Measurements from ENCODE around the gene SAMD4A.

Gene SAMD4A

DNA sequence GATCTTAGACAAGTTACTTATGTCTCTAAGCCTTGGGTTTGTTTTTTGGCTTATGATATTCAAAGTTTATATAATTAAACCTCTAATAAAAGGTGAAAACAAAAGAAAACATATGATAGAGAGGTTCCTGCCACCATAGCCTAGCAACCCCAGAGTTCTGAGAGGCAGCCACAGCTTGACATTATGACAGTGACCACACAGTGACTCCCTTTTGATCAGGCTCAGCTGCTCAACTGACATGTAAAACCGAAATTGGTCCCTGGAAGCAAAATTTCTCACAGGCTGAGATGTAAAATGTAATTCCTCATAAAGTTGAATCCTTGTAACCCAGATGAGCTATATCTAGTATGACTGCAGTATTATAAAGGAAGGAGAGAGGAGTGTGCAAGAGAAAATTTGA, 227.2 kb downstream of the SAMD4A start:
- TF ChIP-seq EP300 (IDR thresholded peaks at IDR 0.05; ENCODE audit: borderline replicate concordance) (no peak), FOXM1 (IDR thresholded peaks at IDR 0.05; ENCODE audit: borderline replicate concordance, low read depth) (no peak), TEAD4 (IDR thresholded peaks at IDR 0.05) (no peak), CREB1 (IDR thresholded peaks at IDR 0.05; ENCODE audit: low read depth) (no peak), RAD21 (IDR thresholded peaks at IDR 0.05; ENCODE audit: low read depth) (no peak), NFIC (IDR thresholded peaks at IDR 0.05) (no peak), TCF12 (IDR thresholded peaks at IDR 0.05; ENCODE audit: low read depth) (no peak), EGR1 (IDR thresholded peaks at IDR 0.05) (no peak)
- TF ChIP-seq, protein P1, sequence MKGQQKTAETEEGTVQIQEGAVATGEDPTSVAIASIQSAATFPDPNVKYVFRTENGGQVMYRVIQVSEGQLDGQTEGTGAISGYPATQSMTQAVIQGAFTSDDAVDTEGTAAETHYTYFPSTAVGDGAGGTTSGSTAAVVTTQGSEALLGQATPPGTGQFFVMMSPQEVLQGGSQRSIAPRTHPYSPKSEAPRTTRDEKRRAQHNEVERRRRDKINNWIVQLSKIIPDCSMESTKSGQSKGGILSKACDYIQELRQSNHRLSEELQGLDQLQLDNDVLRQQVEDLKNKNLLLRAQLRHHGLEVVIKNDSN (IDR thresholded peaks at IDR 0.05), result no peak

DNA sequence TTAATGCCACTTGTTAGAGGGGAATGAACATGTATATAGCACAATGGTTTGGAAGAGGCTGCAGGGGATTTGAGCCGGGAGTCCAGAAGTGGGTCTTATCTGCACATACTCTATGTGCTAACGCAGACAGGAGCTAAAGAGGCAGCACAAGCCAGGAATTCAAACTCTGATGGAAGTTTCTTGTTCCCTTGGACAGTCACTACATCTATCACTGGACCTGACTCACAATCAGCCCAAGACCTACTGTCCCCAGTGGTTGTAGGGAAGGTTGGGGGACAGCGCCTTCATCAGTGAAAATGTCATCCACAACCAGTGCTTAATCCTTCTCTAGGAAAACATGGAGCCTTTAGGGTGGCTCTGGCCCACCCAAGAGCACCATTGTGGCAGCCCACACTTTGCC, 227.9 kb downstream of the SAMD4A start:
- TF ChIP-seq EGR1 (IDR thresholded peaks at IDR 0.05), result no peak
- TF ChIP-seq RAD21 (IDR thresholded peaks at IDR 0.05; ENCODE audit: low read depth), result no peak
- no peak for TF ChIP-seq TEAD4 (IDR thresholded peaks at IDR 0.05)
- no peak for TF ChIP-seq YY1 (IDR thresholded peaks at IDR 0.05; ENCODE audit: low read depth)
- TF ChIP-seq, protein P1 (IDR thresholded peaks at IDR 0.05), result no peak
- no peak for TF ChIP-seq ZBTB7A (IDR thresholded peaks at IDR 0.05; ENCODE audit: low read depth)
- TF ChIP-seq FOXM1 (IDR thresholded peaks at IDR 0.05; ENCODE audit: borderline replicate concordance, low read depth), result no peak
- no peak for TF ChIP-seq MAX (IDR thresholded peaks at IDR 0.05)
- no peak for TF ChIP-seq TAF1 (IDR thresholded peaks at IDR 0.05; ENCODE audit: low read depth)
- no peak for TF ChIP-seq CEBPB (IDR thresholded peaks at IDR 0.05)
- no peak for TF ChIP-seq REST (IDR thresholded peaks at IDR 0.05; ENCODE audit: low read depth)
- no peak for TF ChIP-seq TCF12 (IDR thresholded peaks at IDR 0.05; ENCODE audit: low read depth)
- no peak for TF ChIP-seq CREB1 (IDR thresholded peaks at IDR 0.05; ENCODE audit: low read depth)
- TF ChIP-seq NFIC (IDR thresholded peaks at IDR 0.05), result no peak
- no peak for TF ChIP-seq EP300 (IDR thresholded peaks at IDR 0.05; ENCODE audit: borderline replicate concordance)

DNA sequence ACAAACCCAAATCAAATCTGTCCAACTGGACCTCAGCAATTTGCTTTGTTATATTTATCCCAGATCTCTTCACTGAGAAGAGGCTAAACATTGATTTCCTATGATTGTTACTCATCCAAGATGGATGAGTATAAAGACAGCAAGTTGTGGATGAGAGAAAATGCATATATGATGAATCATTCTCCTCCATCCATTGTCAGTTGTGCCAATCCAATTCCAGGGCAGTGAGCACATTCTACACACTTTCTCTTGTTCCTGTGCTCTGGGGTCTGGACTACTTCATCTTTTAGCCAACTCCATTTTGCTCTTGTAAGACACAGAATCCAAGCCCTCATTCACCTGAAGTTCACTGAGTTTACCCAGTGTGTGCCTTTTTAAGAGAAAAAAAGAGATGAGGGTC, 230.0 kb downstream of the SAMD4A start:
- TF ChIP-seq TAF1 (IDR thresholded peaks at IDR 0.05; ENCODE audit: low read depth) (no peak), TEAD4 (IDR thresholded peaks at IDR 0.05) (no peak), NFIC (IDR thresholded peaks at IDR 0.05) (no peak), TCF12 (IDR thresholded peaks at IDR 0.05; ENCODE audit: low read depth) (no peak), YY1 (IDR thresholded peaks at IDR 0.05; ENCODE audit: low read depth) (no peak), RAD21 (IDR thresholded peaks at IDR 0.05; ENCODE audit: low read depth) (no peak), CEBPB (IDR thresholded peaks at IDR 0.05) (no peak)
- TF ChIP-seq, protein P1 (IDR thresholded peaks at IDR 0.05), result no peak

DNA sequence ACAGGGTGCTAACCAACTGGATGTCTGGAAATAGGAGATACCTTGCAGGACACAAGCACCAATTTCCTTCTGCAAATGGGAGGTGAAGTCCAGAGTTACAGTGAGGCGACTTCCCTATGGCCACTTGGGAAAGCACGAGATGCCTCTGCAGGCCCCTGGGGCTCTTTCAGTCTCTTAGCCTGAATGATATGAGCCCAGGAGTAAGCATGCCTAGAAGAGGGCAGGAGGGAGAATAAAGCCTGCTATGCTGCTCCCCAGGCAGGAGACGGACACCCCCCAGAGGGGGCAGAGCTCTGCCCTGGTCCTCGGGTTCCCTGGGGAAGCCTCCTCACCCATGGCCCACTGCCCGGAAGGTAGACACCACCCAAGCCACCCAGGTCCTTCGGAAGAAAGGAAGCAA, 230.6 kb downstream of the SAMD4A start:
- TF ChIP-seq TAF1 (IDR thresholded peaks at IDR 0.05; ENCODE audit: low read depth) (no peak), ZBTB7A (IDR thresholded peaks at IDR 0.05; ENCODE audit: low read depth) (no peak), EP300 (IDR thresholded peaks at IDR 0.05; ENCODE audit: borderline replicate concordance) (no peak)
- TF ChIP-seq, protein P1 (IDR thresholded peaks at IDR 0.05), result no peak

DNA sequence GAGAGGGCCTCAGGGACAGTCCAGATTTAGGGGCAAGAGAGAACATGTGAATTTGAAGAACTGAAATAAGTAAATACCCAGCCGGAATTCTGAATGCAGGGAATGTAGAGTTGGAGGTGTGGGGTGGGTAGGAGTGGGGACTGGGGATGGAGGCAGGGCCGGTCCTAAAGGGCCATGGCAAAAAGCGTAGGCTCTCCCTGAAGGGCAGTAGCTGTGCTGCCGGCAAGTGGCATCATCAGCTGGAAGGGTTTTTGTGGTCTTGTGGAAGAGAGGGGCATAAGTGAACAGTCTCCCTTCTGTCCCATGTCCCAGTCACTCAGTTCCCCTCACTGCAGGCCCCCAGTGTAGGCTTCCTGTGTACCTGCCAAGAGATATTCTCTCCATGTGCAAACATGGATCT, 231.1 kb downstream of the SAMD4A start:
- TF ChIP-seq CEBPB (IDR thresholded peaks at IDR 0.05) (no peak), NFIC (IDR thresholded peaks at IDR 0.05) (no peak), EP300 (IDR thresholded peaks at IDR 0.05; ENCODE audit: borderline replicate concordance) (no peak), YY1 (IDR thresholded peaks at IDR 0.05; ENCODE audit: low read depth) (no peak), MAX (IDR thresholded peaks at IDR 0.05) (no peak), REST (IDR thresholded peaks at IDR 0.05; ENCODE audit: low read depth) (no peak), ZBTB7A (IDR thresholded peaks at IDR 0.05; ENCODE audit: low read depth) (no peak), CREB1 (IDR thresholded peaks at IDR 0.05; ENCODE audit: low read depth) (no peak), TEAD4 (IDR thresholded peaks at IDR 0.05) (no peak), FOXM1 (IDR thresholded peaks at IDR 0.05; ENCODE audit: borderline replicate concordance, low read depth) (no peak), TCF12 (IDR thresholded peaks at IDR 0.05; ENCODE audit: low read depth) (no peak), EGR1 (IDR thresholded peaks at IDR 0.05) (no peak), RAD21 (IDR thresholded peaks at IDR 0.05; ENCODE audit: low read depth) (no peak), TAF1 (IDR thresholded peaks at IDR 0.05; ENCODE audit: low read depth) (no peak)
- TF ChIP-seq, protein P1 (IDR thresholded peaks at IDR 0.05), result no peak

Data from Ishikawa (cell line).